Choroid plexus epithelial cell (primary cell): ENCODE results near the gene ING3.

Source experiments
- DNase-seq: peaks from one replicate; pipeline ENCODE4 v3.0.0-alpha.2; 2010; ENCODE audit warnings: low read depth
- H3K4me3 ChIP-seq: 2 replicates; pipeline ENCODE4 v1.5.1; 2011; ENCODE audit warnings: low read depth, mild to moderate bottlenecking, control low read depth, low read length, moderate library complexity
- TF ChIP-seq, protein P1 (sequence below): conservative IDR thresholded peaks from 2 replicates; pipeline ENCODE4 v1.5.1; 2011; ENCODE audit warnings: low read depth, mild to moderate bottlenecking, control low read depth, inconsistent platforms, low read length, moderate library complexity

ING3 gene

DNA sequence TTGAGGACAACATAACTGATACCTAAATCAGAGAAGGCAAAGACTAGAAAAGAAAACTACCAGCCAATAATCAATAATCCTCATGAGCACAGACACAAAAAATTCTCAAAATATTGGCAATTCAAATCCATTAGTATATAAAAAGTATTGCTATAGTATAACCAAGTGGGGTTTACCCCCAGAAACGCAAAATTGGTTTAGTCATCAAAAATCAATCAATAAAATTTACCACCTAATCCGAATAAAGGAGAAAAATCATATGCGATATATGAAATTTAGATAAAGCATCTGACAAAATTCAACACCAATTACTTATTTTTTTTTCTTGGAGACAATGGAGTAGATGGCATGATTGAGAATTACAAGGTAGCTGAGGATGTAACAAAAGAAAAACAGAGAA, 11.2 kb upstream of the ING3 start:
- DNase-seq: no peak
- TF ChIP-seq, protein P1, sequence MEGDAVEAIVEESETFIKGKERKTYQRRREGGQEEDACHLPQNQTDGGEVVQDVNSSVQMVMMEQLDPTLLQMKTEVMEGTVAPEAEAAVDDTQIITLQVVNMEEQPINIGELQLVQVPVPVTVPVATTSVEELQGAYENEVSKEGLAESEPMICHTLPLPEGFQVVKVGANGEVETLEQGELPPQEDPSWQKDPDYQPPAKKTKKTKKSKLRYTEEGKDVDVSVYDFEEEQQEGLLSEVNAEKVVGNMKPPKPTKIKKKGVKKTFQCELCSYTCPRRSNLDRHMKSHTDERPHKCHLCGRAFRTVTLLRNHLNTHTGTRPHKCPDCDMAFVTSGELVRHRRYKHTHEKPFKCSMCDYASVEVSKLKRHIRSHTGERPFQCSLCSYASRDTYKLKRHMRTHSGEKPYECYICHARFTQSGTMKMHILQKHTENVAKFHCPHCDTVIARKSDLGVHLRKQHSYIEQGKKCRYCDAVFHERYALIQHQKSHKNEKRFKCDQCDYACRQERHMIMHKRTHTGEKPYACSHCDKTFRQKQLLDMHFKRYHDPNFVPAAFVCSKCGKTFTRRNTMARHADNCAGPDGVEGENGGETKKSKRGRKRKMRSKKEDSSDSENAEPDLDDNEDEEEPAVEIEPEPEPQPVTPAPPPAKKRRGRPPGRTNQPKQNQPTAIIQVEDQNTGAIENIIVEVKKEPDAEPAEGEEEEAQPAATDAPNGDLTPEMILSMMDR: no peak
- H3K4me3 ChIP-seq: no peak overlapping the region

- peak; percentile 31 for DNase-seq
- H3K4me3 ChIP-seq: no peak overlapping the region
- TF ChIP-seq, protein P1: peak; percentile 31
These were observed 9.5 kb upstream of the ING3 start for GRCh38 chr7:120941064-120941463.

DNA sequence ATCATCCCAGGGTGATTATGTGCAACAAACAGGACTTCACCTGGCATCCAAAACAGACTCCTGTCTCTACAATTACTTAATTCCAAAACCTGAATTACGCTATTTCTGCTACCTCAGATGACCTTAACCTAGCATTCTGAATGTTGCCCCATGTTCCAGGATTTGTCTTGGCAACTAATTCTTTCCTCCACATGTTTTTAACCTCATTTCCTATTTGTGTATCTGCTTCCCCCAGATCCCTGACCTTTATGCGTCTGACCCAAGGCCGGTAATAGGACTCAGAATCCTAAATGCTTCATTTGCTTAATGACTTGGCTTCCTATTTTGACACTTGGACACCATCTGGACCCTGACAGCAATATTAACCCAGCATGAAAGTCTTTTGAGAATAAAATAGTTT, 8.7 kb upstream of the ING3 start:
- no peak for DNase-seq
- no peak overlapping the region for H3K4me3 ChIP-seq
- TF ChIP-seq, protein P1: no peak

GRCh38 chr7:120942861-120943260, 7.7 kb upstream of the ING3 start:
- no peak for DNase-seq
- no peak overlapping the region for H3K4me3 ChIP-seq
- TF ChIP-seq, protein P1: no peak

DNA sequence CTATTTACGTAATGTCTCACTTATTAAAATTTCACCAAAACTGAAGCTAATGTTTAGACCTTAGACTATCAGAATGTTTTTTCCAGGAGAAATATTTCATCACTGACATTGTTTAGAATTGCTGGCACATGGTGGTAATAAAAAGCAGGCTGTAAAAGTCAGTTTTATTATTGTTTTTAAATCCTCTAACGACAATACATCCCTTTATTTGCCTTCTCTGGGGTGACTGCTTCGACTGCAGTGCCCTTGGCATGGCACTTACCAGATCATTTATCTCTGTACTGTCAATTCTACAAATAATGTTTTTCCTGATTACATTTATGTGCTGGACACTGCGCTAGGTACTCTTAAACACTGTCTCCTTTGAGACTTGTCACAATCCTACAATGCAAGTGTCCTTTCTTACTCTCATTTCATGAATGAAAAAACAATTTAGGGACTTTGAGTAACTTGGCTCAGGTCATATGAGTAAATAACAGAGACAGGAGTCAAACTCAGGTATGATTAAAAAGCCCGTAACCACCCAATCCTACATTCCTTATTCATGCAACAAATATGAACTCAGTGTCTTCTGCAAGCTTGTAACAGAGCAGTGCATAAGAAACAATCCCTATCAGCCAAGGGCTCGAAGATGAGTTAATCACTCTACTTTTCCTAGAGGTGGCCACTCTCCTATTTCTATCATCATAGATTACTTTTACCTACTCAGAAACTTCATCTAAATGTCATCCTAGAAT, 5.6 kb upstream of the ING3 start:
- H3K4me3 ChIP-seq: no peak overlapping the region
- no peak for DNase-seq
- TF ChIP-seq, protein P1: no peak

- TF ChIP-seq, protein P1: no peak
- no peak for DNase-seq
- no peak overlapping the region for H3K4me3 ChIP-seq
These were observed 2.6 kb upstream of the ING3 start for GRCh38 chr7:120947980-120948379.

DNA sequence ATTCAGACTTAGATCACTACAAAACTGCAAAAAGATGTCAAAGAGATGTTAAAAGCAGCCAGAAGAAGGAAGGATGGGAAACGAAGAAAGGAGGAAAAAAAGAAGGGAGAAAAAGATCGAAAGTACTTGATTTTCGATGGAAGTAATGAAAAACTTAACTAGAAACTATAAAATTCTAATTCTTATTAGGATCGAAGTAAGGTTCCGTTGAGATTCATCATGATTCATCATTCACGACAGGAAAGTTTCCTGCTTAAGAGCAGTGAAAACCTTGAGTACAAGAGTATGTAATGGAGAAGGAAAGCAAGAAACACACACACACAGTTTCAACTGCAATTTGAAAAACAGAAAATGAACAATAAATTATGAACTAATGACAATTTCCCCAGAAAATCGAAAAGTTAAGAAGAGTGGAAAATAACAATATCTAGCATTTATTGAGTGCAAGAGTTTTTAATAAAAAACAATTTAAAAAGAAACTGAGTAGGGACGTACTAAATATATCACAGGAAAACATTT, 1.1 kb upstream of the ING3 start:
- no peak overlapping the region for H3K4me3 ChIP-seq
- DNase-seq: no peak

More for the DNA sequence above, 1.1 kb upstream of the ING3 start:
- TF ChIP-seq, protein P1: no peak
